LNCaP clone FGC (cell line): ENCODE results near the gene ATP13A1.
"Not testable (repeated sequence)": the region's sequence is repeated elsewhere in the genome, so short reads cannot be mapped to it uniquely, and the experiment has no call there.

ENCODE experiments used
- DNase-seq: peaks from one replicate; pipeline ENCODE4 v3.0.0-alpha.2; 2011; ENCODE audit warnings: low read depth
- H3K4me3 ChIP-seq: 2 replicates; pipeline ENCODE4 v1.5.1; 2011; ENCODE audit warnings: mild to moderate bottlenecking, low read depth, low read length, control low read depth
- TF ChIP-seq, protein P1 (sequence below): IDR thresholded peaks from 2 replicates; pipeline ENCODE4 v1.5.1; 2012; ENCODE audit warnings: mild to moderate bottlenecking; ENCODE audit not compliant: control insufficient read depth, insufficient read depth; ENCODE audit errors: extremely low read depth

Gene ATP13A1

DNA sequence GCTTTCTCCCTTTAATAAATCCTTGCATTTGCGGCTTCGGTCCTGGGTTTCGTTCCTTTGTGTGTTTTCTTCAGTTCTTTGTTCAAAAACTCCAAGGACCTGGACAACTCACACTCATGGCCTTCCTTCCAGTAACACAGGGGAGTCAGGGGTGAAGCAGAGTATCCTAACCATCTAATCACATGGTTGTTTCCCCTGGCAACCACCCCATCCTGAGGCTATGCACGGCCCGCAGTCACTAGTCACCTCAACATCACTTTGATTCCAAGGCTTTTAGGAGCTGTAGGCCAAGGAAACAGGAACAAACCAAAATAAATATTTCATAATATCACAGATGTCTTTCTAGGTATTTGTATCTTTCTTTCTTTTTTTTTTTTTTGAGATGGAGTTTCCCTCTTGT, 34.1 kb upstream of the ATP13A1 start:
- H3K4me3 ChIP-seq, result no peak overlapping the region
- TF ChIP-seq, protein P1, sequence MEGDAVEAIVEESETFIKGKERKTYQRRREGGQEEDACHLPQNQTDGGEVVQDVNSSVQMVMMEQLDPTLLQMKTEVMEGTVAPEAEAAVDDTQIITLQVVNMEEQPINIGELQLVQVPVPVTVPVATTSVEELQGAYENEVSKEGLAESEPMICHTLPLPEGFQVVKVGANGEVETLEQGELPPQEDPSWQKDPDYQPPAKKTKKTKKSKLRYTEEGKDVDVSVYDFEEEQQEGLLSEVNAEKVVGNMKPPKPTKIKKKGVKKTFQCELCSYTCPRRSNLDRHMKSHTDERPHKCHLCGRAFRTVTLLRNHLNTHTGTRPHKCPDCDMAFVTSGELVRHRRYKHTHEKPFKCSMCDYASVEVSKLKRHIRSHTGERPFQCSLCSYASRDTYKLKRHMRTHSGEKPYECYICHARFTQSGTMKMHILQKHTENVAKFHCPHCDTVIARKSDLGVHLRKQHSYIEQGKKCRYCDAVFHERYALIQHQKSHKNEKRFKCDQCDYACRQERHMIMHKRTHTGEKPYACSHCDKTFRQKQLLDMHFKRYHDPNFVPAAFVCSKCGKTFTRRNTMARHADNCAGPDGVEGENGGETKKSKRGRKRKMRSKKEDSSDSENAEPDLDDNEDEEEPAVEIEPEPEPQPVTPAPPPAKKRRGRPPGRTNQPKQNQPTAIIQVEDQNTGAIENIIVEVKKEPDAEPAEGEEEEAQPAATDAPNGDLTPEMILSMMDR, result no peak
- no peak for DNase-seq

DNA sequence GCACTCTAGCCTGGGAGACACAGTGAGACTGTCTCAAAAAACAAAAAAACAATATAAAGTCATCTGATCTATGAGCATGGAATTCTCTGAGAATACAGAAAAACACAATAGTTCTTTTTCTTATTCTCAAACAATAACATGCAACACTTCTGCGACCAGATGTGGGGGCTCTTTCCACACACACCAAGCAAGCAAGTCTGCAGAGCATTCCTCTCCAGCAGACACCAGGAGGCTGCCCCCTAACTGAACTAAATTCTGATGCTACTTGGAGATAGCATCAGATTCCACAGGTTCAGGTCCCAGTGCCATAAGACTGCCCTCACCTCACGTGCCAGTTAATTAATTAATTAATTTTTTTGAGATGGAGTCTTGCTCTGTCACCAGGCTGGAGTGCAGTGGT, 32.9 kb upstream of the ATP13A1 start:
- TF ChIP-seq, protein P1, result no peak
- no peak overlapping the region for H3K4me3 ChIP-seq
- no peak for DNase-seq

DNA sequence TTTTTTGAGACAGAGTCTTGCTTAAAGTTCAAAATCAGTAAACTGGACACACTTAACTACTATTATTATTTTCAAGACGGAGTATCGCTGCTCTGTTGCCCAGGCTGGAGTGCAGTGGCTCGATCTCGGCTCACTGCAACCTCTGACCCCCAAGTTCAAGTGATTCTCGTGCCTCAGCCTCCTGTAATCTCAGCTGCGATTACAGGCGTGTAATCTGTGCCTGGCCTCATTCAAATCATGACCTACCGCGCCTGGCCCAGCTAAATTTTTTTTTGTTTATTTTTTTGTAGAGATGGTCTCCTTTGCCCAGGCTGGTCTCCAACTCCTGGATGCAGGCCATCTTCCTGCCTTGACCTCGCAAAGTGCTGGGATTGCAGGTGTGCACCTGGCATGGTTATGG, 28.2 kb upstream of the ATP13A1 start:
- no peak overlapping the region for H3K4me3 ChIP-seq
- TF ChIP-seq, protein P1, result no peak
- DNase-seq, result no peak

DNA sequence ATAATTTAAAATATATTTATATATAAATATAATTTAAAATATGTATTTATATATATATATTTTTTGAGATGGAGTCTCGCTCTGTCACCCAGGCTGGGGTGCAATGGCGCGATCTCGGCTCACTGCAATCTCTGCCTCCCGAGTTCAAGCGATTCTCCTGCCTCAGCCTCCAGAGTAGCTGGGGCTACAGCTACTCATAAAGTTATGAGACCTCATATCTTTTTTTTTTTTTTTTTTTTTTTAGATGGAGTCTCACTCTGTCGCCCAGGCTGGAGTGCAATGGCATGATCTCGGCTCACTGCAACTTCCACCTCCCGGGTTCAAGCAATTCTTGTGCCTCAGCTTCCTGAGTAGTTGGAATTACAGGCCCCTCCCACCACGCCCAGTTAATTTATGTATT, 25.5 kb upstream of the ATP13A1 start:
- not testable (repeated sequence) for DNase-seq, H3K4me3 ChIP-seq

DNA sequence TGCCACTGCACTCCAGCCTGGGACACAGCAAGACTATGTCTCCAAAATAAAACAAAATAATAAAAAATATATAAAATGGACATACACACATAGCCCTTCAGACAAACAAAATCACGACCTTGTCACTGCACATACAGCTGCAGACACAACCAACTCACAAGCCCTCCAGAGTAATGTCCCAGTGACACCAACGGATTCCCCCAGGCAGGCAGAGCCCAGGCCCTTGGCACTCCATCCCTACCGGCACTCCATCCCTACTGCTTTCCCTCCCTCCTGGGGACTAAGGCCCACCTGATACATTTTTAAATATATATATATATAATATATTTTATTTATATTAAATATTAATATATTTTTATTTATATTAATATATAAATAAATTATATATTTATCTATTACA, 23.6 kb upstream of the ATP13A1 start:
- TF ChIP-seq, protein P1, result no peak
- no peak for DNase-seq

DNA sequence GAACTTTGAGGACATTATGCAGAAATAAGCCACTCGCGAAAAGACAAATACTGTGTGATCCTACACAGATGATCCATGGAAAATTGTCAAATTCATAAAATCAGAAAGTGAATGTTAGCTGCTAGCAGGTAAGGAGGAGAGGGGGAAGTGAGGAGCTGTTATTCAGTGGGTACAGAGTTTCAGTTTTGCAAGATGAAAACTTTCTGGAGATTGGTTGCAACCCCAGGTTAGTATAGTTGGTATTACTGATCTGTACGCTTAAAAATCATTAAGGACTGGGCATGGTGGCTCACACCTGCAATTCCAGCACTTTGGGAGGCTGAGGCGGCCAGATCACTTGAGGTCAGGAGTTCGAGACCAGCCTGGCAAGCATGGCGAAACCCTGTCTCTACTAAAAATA, 23.1 kb upstream of the ATP13A1 start:
- no peak for DNase-seq
- TF ChIP-seq, protein P1, result no peak
- no peak overlapping the region for H3K4me3 ChIP-seq

More for the DNA sequence above, 23.6 kb upstream of the ATP13A1 start:
- no peak overlapping the region for H3K4me3 ChIP-seq

DNA sequence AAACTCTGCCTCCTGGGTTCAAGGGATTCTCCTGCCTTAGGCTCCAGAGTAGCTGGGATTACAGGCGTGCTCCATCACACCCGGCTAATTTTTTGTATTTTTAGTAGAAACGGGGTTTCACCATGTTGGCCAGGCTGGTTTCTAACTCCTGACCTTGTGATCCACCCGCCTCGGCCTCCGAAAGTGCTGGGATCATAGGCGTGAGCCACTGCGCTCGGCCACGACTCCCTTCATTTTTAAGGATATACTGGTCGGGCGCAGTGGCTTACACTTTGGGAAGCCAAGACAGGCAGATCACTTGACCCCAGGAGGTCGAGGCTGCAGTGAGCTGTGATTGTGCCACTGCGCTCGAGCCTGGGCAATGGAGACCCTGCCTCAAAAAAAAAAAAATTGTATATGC, 22.6 kb upstream of the ATP13A1 start:
- DNase-seq, H3K4me3 ChIP-seq: not testable (repeated sequence)

DNA sequence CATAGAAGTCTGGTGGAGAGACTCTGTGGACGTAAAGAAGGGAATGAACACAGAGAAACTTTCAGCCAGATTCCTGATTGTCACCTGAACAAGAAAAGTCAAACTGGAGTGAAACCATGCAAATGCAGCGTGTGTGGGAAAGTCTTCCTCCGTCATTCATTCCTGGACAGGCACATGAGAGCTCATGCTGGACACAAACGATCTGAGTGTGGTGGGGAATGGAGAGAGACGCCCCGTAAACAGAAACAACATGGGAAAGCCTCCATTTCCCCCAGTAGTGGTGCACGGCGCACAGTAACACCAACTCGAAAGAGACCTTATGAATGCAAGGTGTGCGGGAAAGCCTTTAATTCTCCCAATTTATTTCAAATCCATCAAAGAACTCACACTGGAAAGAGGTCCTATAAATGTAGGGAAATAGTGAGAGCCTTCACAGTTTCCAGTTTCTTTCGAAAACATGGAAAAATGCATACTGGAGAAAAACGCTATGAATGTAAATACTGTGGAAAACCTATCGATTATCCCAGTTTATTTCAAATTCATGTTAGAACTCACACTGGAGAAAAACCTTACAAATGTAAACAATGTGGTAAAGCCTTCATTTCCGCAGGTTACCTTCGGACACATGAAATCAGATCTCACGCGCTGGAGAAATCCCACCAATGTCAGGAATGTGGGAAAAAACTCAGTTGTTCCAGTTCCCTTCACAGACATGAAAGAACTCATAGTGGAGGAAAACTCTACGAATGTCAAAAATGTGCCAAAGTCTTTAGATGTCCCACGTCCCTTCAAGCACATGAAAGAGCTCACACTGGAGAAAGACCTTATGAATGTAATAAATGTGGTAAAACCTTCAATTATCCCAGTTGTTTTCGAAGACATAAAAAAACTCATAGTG, 15.9 kb upstream of the ATP13A1 start:
- no peak overlapping the region for H3K4me3 ChIP-seq
- TF ChIP-seq, protein P1, result no peak
- DNase-seq, result no peak
